Testis (tissue), 3 donors: ENCODE data around the gene ATP2A1. TPM values are rescaled to one million over a fixed set of nuclear protein-coding genes. Genes with fewer than 3 reads are reported as not detected.
"Not testable (repeated sequence)": the region's sequence is repeated elsewhere in the genome, so short reads cannot be mapped to it uniquely, and the experiment has no call there.

ENCODE experiments used
- DNase-seq: peaks from one replicate; pipeline ENCODE4 v3.0.0-alpha.2; 2019
- H3K27ac ChIP-seq, 2 donors: fragments of 200-600 bp; sonication (generic); one replicate each; pipeline ENCODE4 v1.5.1; 2019
- H3K27me3 ChIP-seq: fragments of 200-600 bp; sonication (generic); one replicate; pipeline ENCODE4 v1.5.1; 2019
- H3K36me3 ChIP-seq: fragments of 200-600 bp; sonication (generic); one replicate; pipeline ENCODE4 v1.5.1; 2017; ENCODE audit warnings: low read depth; ENCODE audit errors: missing control alignments
- H3K4me1 ChIP-seq: fragments of 200-600 bp; sonication (generic); one replicate; pipeline ENCODE4 v1.5.1; 2019
- H3K4me3 ChIP-seq, 2 donors: fragments of 200-600 bp; sonication (generic); one replicate each; pipeline ENCODE4 v1.5.1; 2017 to 2019
- H3K9me3 ChIP-seq: fragments of 200-600 bp; sonication (generic); one replicate; pipeline ENCODE4 v1.5.1; 2017
- POLR2A ChIP-seq: fragments of 450-650 bp; IDR thresholded peaks from one replicate; pipeline ENCODE4 v1.6.1; 2017; ENCODE audit warnings: antibody characterized with exemption, mild to moderate bottlenecking, moderate library complexity
- WGBS, 2 donors: methylation state at CpG; one replicate each; pipeline ENCODE4 v1.1.5; 2018; 5-methylcytosine and 5-hydroxymethylcytosine counted together
- intact Hi-C: fragments of 100-400 bp; cut with DNase I; formaldehyde crosslinking; loops from one replicate; pipeline ENCODE4 v1.15.1; 2023; ENCODE audit warnings: low total_unique reads
- polyA plus RNA-seq: library from polyadenylated mRNA; stranded (reverse); fragments of 350-450 nt; fragmentation: Illumina TruSeq; extraction: RNeasy Lipid Tissue Mini Kit (QIAGEN cat#74804); gene quantifications from one replicate; pipeline ENCODE4 v1.2.3, GENCODE V29; 2014; ENCODE audit warnings: low read depth, low replicate concordance; ENCODE audit not compliant: insufficient read depth
- total RNA-seq, 2 donors: library from RNA; depleted of rRNA; stranded (reverse); fragments of >200 nt; gene quantifications; one replicate each; pipeline ENCODE4 v1.2.3, GENCODE V29; 2016
- TF ChIP-seq, protein P1 (sequence below), 3 experiments: fragments of 450-650 bp in 2 of 3; fragments of 200-600 bp in 1 of 3; sonication (generic) in 1 of 3; IDR thresholded peaks; one replicate each; pipeline ENCODE4 v1.5.1; 2016 to 2019; ENCODE audit warnings: antibody characterized with exemption in 3 of 3, mild to moderate bottlenecking in 2 of 3, moderate library complexity in 1 of 3

The ATP2A1 gene
- total and polyA plus RNA-seq, 3 donors from 2014 or later: 9.1 to 17.3 (median 12.2) TPM

DNA sequence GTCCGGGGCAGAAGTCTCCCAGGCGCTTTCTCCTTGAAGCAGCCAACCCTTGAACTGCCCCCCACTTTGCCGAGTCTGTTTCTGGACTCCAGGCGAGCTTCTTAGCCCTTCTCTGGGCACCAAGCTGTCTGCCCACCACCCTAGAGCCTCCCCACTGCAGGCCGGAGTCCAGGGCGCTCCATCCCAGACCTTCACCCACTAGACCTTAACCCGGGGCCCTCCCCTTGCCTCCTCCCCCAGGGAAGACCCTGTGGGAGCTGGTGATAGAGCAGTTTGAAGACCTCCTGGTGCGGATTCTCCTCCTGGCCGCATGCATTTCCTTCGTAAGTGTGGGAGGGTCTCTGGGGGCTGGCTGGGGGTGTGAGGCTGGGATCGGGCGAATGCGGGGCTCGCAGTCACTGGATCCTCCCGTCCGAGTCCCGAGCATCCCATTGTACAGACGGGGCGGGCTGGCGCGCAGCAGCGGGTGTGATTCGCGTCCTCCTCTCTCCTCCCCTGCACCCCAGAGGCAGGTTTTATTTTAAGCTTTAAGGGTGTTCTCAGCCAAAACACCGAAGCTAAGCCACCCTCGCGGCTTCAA, 1.1 kb downstream of the ATP2A1 start:
- DNase-seq: no peak
- peak overlapping the region; percentile 56 to 58 for H3K4me3 ChIP-seq
- TF ChIP-seq POLR2A: no peak
- TF ChIP-seq, protein P1, sequence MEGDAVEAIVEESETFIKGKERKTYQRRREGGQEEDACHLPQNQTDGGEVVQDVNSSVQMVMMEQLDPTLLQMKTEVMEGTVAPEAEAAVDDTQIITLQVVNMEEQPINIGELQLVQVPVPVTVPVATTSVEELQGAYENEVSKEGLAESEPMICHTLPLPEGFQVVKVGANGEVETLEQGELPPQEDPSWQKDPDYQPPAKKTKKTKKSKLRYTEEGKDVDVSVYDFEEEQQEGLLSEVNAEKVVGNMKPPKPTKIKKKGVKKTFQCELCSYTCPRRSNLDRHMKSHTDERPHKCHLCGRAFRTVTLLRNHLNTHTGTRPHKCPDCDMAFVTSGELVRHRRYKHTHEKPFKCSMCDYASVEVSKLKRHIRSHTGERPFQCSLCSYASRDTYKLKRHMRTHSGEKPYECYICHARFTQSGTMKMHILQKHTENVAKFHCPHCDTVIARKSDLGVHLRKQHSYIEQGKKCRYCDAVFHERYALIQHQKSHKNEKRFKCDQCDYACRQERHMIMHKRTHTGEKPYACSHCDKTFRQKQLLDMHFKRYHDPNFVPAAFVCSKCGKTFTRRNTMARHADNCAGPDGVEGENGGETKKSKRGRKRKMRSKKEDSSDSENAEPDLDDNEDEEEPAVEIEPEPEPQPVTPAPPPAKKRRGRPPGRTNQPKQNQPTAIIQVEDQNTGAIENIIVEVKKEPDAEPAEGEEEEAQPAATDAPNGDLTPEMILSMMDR (IDR thresholded peaks at IDR 0.05): no peak
- no peaks in the 10 kb centered on the region for H3K36me3 ChIP-seq
- no peaks in the 10 kb centered on the region for H3K9me3 ChIP-seq
- intact Hi-C loops: no loop called here
- no peak overlapping the region for H3K27ac ChIP-seq
- WGBS, 2 donors: 1 to 4% methylated on average over 18 to 21 of the region's 27 CpGs
- H3K27me3 ChIP-seq: no peaks in the 10 kb centered on the region
- peaks cover 9% of the 10 kb centered on the region for H3K4me1 ChIP-seq

DNA sequence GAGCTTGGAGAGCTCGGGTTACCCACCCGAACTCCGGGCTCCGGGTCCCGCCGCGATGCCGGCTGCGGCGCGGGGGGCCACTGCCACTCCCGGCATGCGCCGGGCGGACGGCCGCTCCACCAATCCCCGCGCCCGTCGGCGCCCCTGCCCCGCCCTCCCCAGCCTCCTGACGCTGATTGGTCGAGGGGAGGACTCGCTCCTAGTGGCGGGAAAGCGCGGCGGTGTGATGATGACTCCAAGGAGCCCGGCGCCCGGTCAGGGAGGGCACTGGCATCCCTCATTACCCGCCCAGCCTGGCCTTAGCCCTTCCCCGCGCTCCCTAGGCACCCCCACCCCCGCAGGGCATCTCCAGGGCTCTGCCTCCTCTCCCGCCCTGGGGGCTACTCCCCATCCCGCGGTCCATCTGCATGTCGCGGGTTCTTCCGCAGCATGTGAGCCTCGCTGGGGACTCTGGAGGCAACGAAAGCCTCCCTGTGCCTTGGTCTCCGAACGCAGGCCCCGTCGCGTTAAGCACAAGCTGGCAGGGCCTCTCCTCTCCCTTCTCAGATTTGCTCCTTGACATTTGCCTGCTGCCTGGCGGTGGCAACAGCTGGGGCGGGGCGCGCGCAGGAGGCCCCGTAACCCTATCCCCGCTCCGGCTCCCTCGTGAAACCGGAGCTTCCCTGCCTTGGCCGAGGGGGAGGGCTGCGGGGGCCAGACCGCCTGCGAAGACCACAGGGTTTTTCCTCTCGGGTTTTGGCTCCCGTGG, 1.7 kb downstream of the ATP2A1 start:
- H3K36me3 ChIP-seq: no peaks in the 10 kb centered on the region
- H3K9me3 ChIP-seq: no peaks in the 10 kb centered on the region
- peaks cover 9% of the 10 kb centered on the region for H3K4me1 ChIP-seq
- DNase-seq: peak; percentile 90
- no peaks in the 10 kb centered on the region for H3K27me3 ChIP-seq
- intact Hi-C loops: no loop called here
- TF ChIP-seq, protein P1 (IDR thresholded peaks at IDR 0.05): peak in 1 of 3 experiments; percentile 26
- no peak for TF ChIP-seq POLR2A
- 1 to 2% methylated on average over 31 to 34 of the region's 66 CpGs for WGBS, 2 donors
- H3K27ac ChIP-seq: no peak overlapping the region
- peak overlapping the region; percentile 56 to 58 for H3K4me3 ChIP-seq

DNA sequence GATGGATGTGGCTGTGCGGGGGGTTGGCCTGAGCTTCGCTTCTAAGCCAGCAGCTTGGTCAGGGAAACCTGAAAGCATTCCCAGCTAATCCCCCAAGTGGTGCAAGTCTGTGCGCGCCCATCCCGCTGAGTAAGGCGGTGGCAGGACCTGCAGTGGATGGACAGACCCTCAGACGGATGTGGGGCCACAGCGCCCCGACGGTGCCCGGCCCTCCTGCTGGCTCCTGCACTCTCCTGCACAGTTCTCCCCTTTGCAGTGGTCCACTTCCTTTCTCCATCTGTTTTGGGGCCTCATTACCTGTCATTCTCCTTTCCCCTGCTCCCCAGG, 2.3 kb downstream of the ATP2A1 start:
- intact Hi-C loops: no loop called here
- Histone ChIP-seq H3K9me3 (no peaks in the 10 kb centered on the region), H3K27ac (no peak overlapping the region), H3K4me3 (no peak overlapping the region), H3K4me1 (peaks cover 5% of the 10 kb centered on the region), H3K27me3 (no peaks in the 10 kb centered on the region), H3K36me3 (no peaks in the 10 kb centered on the region)
- no peak for DNase-seq
- 13 to 21% methylated on average over 5 to 11 of the region's 11 CpGs for whole genome bisulfite sequencing, 2 donors
- TF ChIP-seq, protein P1 (IDR thresholded peaks at IDR 0.05): no peak
- no peak for TF ChIP-seq POLR2A

DNA sequence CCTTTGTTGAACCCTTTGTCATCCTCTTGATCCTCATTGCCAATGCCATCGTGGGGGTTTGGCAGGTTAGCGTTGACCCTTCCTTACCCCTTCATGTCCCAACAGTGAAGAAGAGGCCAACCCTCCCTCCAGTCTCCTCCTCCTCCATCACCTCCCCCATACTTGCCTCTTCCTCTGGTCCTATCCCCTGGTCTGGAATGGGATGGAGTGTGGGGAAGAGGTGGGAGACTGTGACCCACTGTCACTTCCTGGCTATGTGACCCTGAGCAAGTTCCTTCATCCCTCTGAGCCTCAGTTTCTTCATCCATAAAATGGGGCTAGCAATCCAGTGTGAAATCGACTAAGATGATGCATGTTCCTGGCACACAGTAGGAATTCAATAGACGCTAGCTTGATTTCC, 2.7 kb downstream of the ATP2A1 start:
- TF ChIP-seq, protein P1 (IDR thresholded peaks at IDR 0.05): no peak
- TF ChIP-seq POLR2A: no peak
- no peak for DNase-seq
- WGBS, 2 donors: 69 to 73% methylated on average over 4 of the region's 4 CpGs
- Histone ChIP-seq H3K27me3 (no peaks in the 10 kb centered on the region), H3K9me3 (no peaks in the 10 kb centered on the region), H3K36me3 (no peaks in the 10 kb centered on the region), H3K4me3 (no peak overlapping the region), H3K4me1 (peaks cover 5% of the 10 kb centered on the region), H3K27ac (no peak overlapping the region)
- intact Hi-C loops: no loop called here

DNA sequence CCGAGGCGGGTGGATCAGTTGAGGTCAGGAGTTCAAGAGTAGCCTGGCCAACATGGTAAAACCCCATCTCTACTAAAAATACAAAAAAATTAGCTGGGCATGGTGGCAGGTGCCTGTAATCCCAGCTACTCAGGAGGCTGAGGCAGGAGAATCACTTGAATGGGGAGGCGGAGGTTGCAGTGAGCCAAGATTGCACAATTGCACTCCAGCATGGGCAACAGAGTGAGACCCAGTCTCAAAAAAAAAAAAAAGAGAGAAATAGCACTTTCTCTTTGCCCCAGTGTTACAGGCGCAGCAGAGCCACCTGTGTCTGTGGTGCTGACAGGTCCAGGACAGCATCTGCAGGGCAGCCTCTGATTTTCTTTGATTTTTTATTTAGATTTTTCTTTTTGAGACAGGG, 3.3 kb downstream of the ATP2A1 start:
- intact Hi-C loops, DNase-seq: not testable (repeated sequence)

More for the DNA sequence above, 3.3 kb downstream of the ATP2A1 start:
- H3K9me3 ChIP-seq, H3K4me3 ChIP-seq, H3K27me3 ChIP-seq, H3K4me1 ChIP-seq, H3K36me3 ChIP-seq, H3K27ac ChIP-seq: not testable (repeated sequence)
- 86 to 98% methylated on average over 4 of the region's 4 CpGs for WGBS, 2 donors
